ENCODE results near the gene SLC1A4. TPM values are rescaled to one million over a fixed set of nuclear protein-coding genes. Genes with fewer than 3 reads are reported as not detected.
"Not testable (repeated sequence)": the region's sequence is repeated elsewhere in the genome, so short reads cannot be mapped to it uniquely, and the experiment has no call there.

SLC1A4 gene
- total RNA-seq, 1 donor from 2014 or later, result 35.4 TPM

GRCh38 chr2:64952511-64953482 is 36.4 kb upstream of the SLC1A4 start:
- Mint-ChIP-seq H3K27me3 (no peaks in the 10 kb centered on the region), H3K27ac (no peak overlapping the region), H3K4me1 (peaks cover 23% of the 10 kb centered on the region), H3K4me3 (no peak overlapping the region), H3K36me3 (ENCODE audit: low read depth) (peaks cover 3% of the 10 kb centered on the region), H3K9me3 (peaks cover 4% of the 10 kb centered on the region)
- ChIA-PET POLR2A (interaction anchor here (0.7 to 1.2 kb wide), 2 partner anchors 37 kb away, joined by 4 to 5 read pairs; no protein-coding TSS in a partner anchor), CTCF (interaction anchor here (1.7 kb wide), 1 partner anchor 35 kb away, joined by 5 read pairs; no protein-coding TSS in a partner anchor)
- TF ChIP-seq CTCF (IDR thresholded peaks at IDR 0.05), result no peak
- intact Hi-C loops (cut with micrococcal nuclease), result no loop called here
- no peak for ATAC-seq (ENCODE audit: low read depth)
- no peak for DNase-seq

GRCh38 chr2:64955467-64955866 is 33.7 kb upstream of the SLC1A4 start:
- ChIA-PET CTCF (no interaction called here), POLR2A (no interaction called here)
- intact Hi-C loops (cut with micrococcal nuclease), result no loop called here
- Mint-ChIP-seq H3K9me3 (peaks cover 4% of the 10 kb centered on the region), H3K4me1 (peaks cover 12% of the 10 kb centered on the region), H3K4me3 (no peak overlapping the region), H3K27me3 (no peaks in the 10 kb centered on the region), H3K27ac (no peak overlapping the region), H3K36me3 (ENCODE audit: low read depth) (peaks cover 5% of the 10 kb centered on the region)
- no peak for TF ChIP-seq CTCF (IDR thresholded peaks at IDR 0.05)
- no peak for ATAC-seq (ENCODE audit: low read depth)
- no peak for DNase-seq

GRCh38 chr2:64957109-64957903 is 31.9 kb upstream of the SLC1A4 start:
- Mint-ChIP-seq H3K27ac (no peak overlapping the region), H3K4me3 (no peak overlapping the region), H3K9me3 (peaks cover 4% of the 10 kb centered on the region), H3K27me3 (no peaks in the 10 kb centered on the region), H3K36me3 (ENCODE audit: low read depth) (peaks cover 5% of the 10 kb centered on the region), H3K4me1 (peaks cover 3% of the 10 kb centered on the region)
- POLR2A ChIA-PET, result interaction anchor here (0.9 kb wide), 1 partner anchor 10 kb away, joined by 3 read pairs; no protein-coding TSS in a partner anchor
- CTCF ChIA-PET, result no interaction called here
- no peak for DNase-seq
- intact Hi-C loops (cut with micrococcal nuclease), result no loop called here
- no peak for TF ChIP-seq CTCF (IDR thresholded peaks at IDR 0.05)
- no peak for ATAC-seq (ENCODE audit: low read depth)

GRCh38 chr2:64958556-64958955 is 30.6 kb upstream of the SLC1A4 start:
- ATAC-seq (ENCODE audit: low read depth) (no peak), DNase-seq (no peak)
- H3K27ac Mint-ChIP-seq, result no peak overlapping the region
- POLR2A ChIA-PET, result interaction anchor here (0.9 kb wide), 1 partner anchor 11 kb away, joined by 3 read pairs; no protein-coding TSS in a partner anchor
- CTCF ChIA-PET, result no interaction called here
- intact Hi-C loops (cut with micrococcal nuclease), result no loop called here
- no peak overlapping the region for H3K4me3 Mint-ChIP-seq
- H3K36me3 Mint-ChIP-seq (ENCODE audit: low read depth), result peaks cover 5% of the 10 kb centered on the region
- no peaks in the 10 kb centered on the region for H3K4me1 Mint-ChIP-seq
- H3K27me3 Mint-ChIP-seq, result no peaks in the 10 kb centered on the region
- TF ChIP-seq CTCF (IDR thresholded peaks at IDR 0.05), result no peak
- peaks cover 4% of the 10 kb centered on the region for H3K9me3 Mint-ChIP-seq

GRCh38 chr2:64960819-64961218 is 28.4 kb upstream of the SLC1A4 start:
- H3K36me3 Mint-ChIP-seq (ENCODE audit: low read depth), result peaks cover 2% of the 10 kb centered on the region
- CTCF ChIA-PET, result no interaction called here

GRCh38 chr2:64963138-64963537 is 26.1 kb upstream of the SLC1A4 start:
- H3K27me3 Mint-ChIP-seq; H3K27ac Mint-ChIP-seq; H3K9me3 Mint-ChIP-seq; H3K4me3 Mint-ChIP-seq; H3K4me1 Mint-ChIP-seq; intact Hi-C loops (cut with micrococcal nuclease); ATAC-seq (ENCODE audit: low read depth); H3K36me3 Mint-ChIP-seq (ENCODE audit: low read depth); DNase-seq: not testable (repeated sequence)
- POLR2A ChIA-PET, result interaction anchor here (1.5 kb wide), 1 partner anchor 16 kb away, joined by 8 read pairs; no protein-coding TSS in a partner anchor
- CTCF ChIA-PET, result interaction anchor here (1.0 kb wide), 1 partner anchor 45 kb away, joined by 5 read pairs; no protein-coding TSS in a partner anchor

More at GRCh38 chr2:64960819-64961218, 28.4 kb upstream of the SLC1A4 start:
- DNase-seq (no peak), ATAC-seq (ENCODE audit: low read depth) (no peak)
- no peak for TF ChIP-seq CTCF (IDR thresholded peaks at IDR 0.05)
- intact Hi-C loops (cut with micrococcal nuclease), result no loop called here
- H3K27ac Mint-ChIP-seq, result no peak overlapping the region
- H3K27me3 Mint-ChIP-seq, result no peaks in the 10 kb centered on the region
- no peak overlapping the region for H3K4me3 Mint-ChIP-seq
- no peaks in the 10 kb centered on the region for H3K9me3 Mint-ChIP-seq
- no peaks in the 10 kb centered on the region for H3K4me1 Mint-ChIP-seq
- POLR2A ChIA-PET, result no interaction called here
